ENCODE measurements around the gene CD2AP.

GRCh38 chr6:47654255-47654654 lies 176.7 kb downstream of the CD2AP start:
- TF ChIP-seq POLR2AphosphoS5 (IDR thresholded peaks at IDR 0.05) (no peak), EP300 (IDR thresholded peaks at IDR 0.05) (no peak), CTCF (IDR thresholded peaks at IDR 0.05) (no peak), POLR2A (IDR thresholded peaks at IDR 0.05) (no peak)

All from sigmoid colon (tissue), 4 donors.